HG02870 (cell line): Measurements from ENCODE around the gene DNAI4.

ENCODE experiments used
- ATAC-seq: cut with Tn5 transposase; IDR thresholded peaks from one replicate; pipeline ENCODE4 v1.9.1; 2021; ENCODE audit warnings: mild to moderate bottlenecking, moderate library complexity; ENCODE audit not compliant: unreplicated experiment

The DNAI4 gene

DNA sequence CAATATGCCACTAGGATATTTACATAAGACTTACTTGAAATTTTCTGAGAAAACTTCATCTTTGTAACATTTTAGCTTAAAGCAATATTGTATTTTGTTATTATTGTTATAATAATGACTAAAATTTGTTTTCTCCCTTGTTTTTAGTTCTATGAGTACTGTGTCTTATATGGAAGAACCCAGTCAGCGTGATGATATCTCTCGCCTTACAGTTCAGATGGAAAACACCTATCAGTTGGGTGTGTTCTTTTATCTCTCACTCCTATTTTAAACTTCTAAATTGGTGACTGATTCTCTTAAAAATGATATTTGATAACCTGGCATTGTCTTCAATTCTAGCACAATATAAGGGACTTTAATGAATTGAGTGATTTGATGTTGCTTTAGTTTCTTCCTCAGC, 154.4 kb downstream of the DNAI4 start:
- no peak for ATAC-seq

DNA sequence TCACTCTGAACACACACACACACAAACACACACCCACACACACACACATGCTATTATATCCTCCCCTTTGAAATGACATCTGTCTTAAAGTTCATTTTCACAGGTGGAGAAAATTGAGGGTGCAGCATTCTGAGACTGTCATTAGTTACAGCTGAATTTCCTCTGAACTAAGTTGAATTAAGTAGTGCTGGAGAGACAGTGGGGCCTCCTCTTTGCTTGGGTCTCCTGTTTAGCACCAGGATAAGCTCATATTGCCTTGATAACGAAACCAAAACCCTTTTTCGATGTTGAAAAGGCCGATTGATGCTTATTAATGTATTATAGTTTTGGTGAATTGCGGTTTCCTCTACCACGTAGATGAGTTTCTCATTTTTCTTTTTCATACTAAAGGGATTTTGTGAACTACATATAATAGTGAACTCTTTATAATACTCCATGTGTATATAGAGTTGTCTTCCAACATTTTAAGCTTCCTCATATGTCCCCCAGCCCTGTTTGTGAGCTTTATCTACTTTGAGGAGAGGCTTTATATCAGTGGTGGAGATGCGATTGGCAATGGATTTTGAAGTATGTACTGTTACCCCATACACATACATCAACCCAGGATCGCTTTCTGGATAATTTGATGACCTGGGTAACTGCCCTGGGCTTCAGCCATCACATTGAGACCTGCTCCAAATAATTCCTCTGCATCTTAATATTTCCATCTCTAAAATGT, 155.0 kb downstream of the DNAI4 start:
- ATAC-seq, result no peak

DNA sequence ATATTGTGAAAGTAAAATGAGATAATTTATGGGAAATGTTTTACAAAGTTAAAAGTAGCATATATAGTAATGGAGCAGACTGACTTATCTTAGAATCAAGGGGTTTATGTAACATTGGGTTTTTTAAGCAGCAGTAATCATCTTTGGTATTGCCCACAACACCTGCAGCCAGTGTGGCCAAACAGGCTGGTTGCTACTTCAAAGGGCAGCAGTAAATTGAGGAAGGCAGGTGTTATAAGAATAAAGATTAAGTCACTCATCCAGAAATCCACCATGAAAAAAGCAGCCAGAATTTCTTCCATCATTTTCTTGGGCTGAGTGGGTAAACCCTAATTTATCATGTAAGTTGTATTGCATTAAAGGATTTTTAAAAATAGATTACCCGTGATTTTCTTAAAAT, 155.7 kb downstream of the DNAI4 start:
- ATAC-seq, result no peak

DNA sequence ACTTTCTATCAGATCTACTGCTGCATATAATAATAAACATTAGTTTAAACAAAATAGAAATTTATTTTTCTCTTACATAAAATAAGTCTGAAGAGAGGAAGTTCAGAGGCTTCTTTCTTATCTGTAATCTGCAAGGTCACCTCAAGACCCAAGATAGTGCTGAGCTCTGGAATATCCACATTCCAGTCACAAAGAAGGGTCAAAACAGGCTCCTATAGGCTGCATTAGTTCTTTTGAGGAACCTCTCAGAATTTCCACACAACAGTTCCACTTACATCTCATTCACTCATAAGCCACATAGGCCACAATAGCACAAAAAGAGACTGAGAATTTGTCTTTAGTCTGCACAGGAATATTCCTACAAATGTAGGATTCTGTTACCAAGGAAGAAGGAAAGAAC, 157.0 kb downstream of the DNAI4 start:
- no peak for ATAC-seq

DNA sequence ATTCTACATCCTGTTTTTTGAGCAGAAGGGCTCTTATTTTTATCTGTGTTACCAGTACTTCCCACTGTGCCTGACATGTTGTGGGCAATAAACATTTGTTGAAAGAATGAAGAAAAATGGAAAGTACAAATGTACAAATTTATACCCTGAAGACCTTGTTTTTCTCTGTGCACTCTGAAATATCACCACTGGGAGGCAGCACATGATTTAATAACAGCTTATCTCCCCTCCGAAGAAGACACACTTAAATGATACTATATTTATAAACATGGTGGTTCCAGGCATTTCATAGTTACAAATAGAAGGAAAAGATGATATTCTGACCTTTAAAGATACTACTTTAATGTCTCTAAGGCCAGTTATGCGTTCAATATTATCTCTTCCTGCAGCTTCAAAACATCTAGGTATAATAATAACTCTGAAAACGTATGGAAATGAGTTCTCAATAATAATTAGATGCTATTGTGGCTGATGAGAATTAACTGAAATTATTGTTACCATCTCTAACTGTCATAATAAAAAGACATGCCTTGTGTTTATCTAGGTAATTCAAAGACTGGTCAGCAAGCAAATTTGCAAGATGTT, 159.6 kb downstream of the DNAI4 start:
- ATAC-seq, result peak; percentile 62
